ENCODE data around the gene ADAMTSL1. TPM values are rescaled to one million over a fixed set of nuclear protein-coding genes. Genes with fewer than 3 reads are reported as not detected.

ADAMTSL1 gene
- polyA plus RNA-seq, 2 of the 4 experiments (the other 2 are of a cell fraction), result 0.03 TPM; not detected in 1

- peak; percentile 33 for TF ChIP-seq MAFK (IDR thresholded peaks at IDR 0.05; ENCODE audit: partially characterized antibody)
- no peak for TF ChIP-seq RNF2 (IDR thresholded peaks at IDR 0.05; ENCODE audit: borderline replicate concordance, low read depth)
- Histone ChIP-seq H3K4me3 (no peak overlapping the region), H3K9me3 (peaks cover 6% of the 10 kb centered on the region; the same call in 1 of the 3 replicates), H3K4me2 (no peak overlapping the region), H3K27ac (no peak overlapping the region), H3K4me1 (no peaks in the 10 kb centered on the region)
- FAIRE-seq, result no peak
- WGBS (ENCODE audit: missing lambda C conversion rate), result 29% methylated on average over 5 of the region's 5 CpGs
- ChIA-PET CTCF (no interaction called here), POLR2A (no interaction called here)
- peak in 1 of 2 experiments; percentile 65; a peak in 2 of 6 replicates for ATAC-seq
- peak in 1 of 2 experiments; percentile 45 for DNase-seq (ENCODE audit: low read depth in 1 of 2, low spot score in 1 of 2)
Measured at GRCh38 chr9:18539203-18539693, 65.3 kb downstream of the ADAMTSL1 start.

GRCh38 chr9:18542837-18543405, 69.0 kb downstream of the ADAMTSL1 start:
- H3K4me1 ChIP-seq, result no peaks in the 10 kb centered on the region
- POLR2A ChIA-PET, result no interaction called here
- WGBS (ENCODE audit: missing lambda C conversion rate), result 52% methylated on average over 2 of the region's 2 CpGs
- no peaks in the 10 kb centered on the region for H3K9me3 ChIP-seq
- H3K4me3 ChIP-seq, result no peak overlapping the region
- H3K4me2 ChIP-seq, result no peak overlapping the region
- no peak for TF ChIP-seq EP300 (IDR thresholded peaks at IDR 0.05)
- no peak for TF ChIP-seq CBX8 (IDR thresholded peaks at IDR 0.05)
- no peak for TF ChIP-seq MAZ (IDR thresholded peaks at IDR 0.05; ENCODE audit: borderline replicate concordance, low read depth, low read length)
- TF ChIP-seq HMGXB4 (CRISPR knock-in tag; IDR thresholded peaks at IDR 0.05; ENCODE audit: borderline replicate concordance), result no peak
- TF ChIP-seq ZNF302 (CRISPR knock-in tag; IDR thresholded peaks at IDR 0.05), result no peak
- TF ChIP-seq NFE2L2 (conservative IDR thresholded peaks at IDR 0.05; ENCODE audit: low read length), result no peak
- TF ChIP-seq POLR2A (IDR thresholded peaks at IDR 0.05; ENCODE audit: low read length), result no peak
- no peak for TF ChIP-seq REST (IDR thresholded peaks at IDR 0.05)
- TF ChIP-seq SMC3 (IDR thresholded peaks at IDR 0.05), result no peak
- no peak for TF ChIP-seq CHD2 (IDR thresholded peaks at IDR 0.05; ENCODE audit: low read length, partially characterized antibody)
- no peak for TF ChIP-seq NPAS2 (CRISPR knock-in tag; IDR thresholded peaks at IDR 0.05; ENCODE audit: borderline replicate concordance)
- no peak for TF ChIP-seq ZC3H11A (IDR thresholded peaks at IDR 0.05)
- TF ChIP-seq BHLHE40 (IDR thresholded peaks at IDR 0.05; ENCODE audit: low read depth, low read length), result no peak
- TF ChIP-seq RARB (CRISPR knock-in tag; IDR thresholded peaks at IDR 0.05), result no peak
- no peak for TF ChIP-seq HDAC2 (IDR thresholded peaks at IDR 0.05)
- no peak for TF ChIP-seq MAX (IDR thresholded peaks at IDR 0.05)
- no peak for TF ChIP-seq E2F6 (IDR thresholded peaks at IDR 0.05; ENCODE audit: borderline replicate concordance, low read depth)
- H3K27ac ChIP-seq, result no peak overlapping the region
- no peak for DNase-seq (ENCODE audit: low read depth in 1 of 2, low spot score in 1 of 2)
- CTCF ChIA-PET, result no interaction called here
- no peak for FAIRE-seq
- no peak for ATAC-seq
